DMS53 treated with DMSO at 0.1 percent for 48 hours (cell line): ENCODE data around the gene ADGRF3.
"Not testable (repeated sequence)": the region's sequence is repeated elsewhere in the genome, so short reads cannot be mapped to it uniquely, and the experiment has no call there.

Source experiments
- DNase-seq: peaks from one replicate; lab custom pipeline; 2025; ENCODE audit not compliant: unreplicated experiment; lab: John Stamatoyannopoulos, UW

ADGRF3 gene

GRCh38 chr2:26281226-26281625, 65.4 kb downstream of the ADGRF3 start:
- no peak for DNase-seq

DNA sequence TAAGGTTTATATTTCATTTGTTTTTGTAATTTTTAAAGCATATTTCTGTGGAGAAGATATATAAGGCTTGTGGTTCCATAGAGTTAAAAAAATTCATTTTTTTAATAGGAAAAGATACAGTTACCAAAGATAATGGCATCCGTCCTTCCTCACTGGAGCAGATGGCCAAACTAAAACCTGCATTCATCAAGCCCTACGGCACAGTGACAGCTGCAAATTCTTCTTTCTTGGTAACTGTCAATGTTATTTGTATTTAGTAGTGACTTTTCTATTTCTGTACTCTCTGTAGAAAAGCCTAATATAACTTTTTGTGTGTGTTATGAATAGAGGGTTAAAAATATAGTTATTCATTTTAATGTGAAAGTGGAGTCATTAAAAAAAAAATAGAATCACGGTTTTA, 66.7 kb downstream of the ADGRF3 start:
- no peak for DNase-seq

GRCh38 chr2:26276484-26277227, 69.9 kb downstream of the ADGRF3 start:
- DNase-seq, result no peak

DNA sequence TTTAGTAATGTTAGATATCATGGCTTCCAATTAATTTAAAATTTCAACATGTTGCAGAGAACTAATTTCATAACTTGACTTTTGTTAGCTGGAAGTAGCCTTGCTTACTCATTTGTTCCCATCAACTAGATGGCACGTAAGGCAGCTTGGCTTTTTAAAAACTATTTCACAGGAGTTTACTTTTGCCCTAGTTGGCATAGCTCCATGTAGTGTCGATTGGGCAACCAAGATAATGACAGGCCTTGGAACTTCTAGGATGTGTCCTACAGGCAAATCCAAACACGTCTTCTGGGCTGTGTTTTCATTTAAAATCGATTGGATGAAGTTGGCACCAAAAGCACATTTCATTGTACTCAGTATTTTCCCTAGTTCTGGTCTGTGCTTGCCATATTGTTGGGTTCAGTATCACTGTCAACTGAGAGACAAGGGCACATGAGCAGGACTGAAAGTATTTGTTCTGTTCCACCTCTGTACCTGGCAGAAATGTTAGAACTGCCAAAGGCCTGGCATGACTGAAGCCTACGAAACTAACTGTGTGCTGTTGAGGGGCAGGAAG, 72.5 kb downstream of the ADGRF3 start:
- DNase-seq, result no peak

GRCh38 chr2:26273501-26273900, 73.1 kb downstream of the ADGRF3 start:
- no peak for DNase-seq

- no peak for DNase-seq
These were observed 76.2 kb downstream of the ADGRF3 start for GRCh38 chr2:26270373-26270772.

DNA sequence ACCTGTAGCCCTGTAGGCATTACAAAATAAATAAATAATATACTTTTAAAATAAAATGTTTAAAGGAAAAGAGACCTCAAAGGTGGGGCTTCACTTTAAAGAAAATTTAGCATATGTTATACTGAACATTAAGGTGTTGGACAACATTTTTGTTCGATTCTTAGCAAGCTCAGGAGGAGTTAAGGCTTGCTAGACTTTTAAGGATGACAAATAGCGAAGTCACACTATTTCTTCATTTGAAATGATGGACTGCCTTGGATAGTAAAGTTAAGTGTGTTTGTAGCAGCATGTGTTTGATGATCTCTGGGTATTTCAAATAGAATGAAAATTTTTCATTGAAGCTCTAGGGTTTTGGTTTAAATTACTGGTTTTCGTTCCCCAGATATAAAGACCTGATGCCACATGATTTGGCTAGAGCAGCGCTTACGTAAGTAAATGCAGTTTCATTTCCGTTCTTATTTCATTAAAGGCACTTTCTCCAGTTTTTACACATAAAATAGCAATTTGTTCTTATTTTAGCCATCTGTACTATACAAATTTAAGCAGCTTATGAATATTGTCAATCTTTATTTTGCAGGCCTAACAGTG, 76.9 kb downstream of the ADGRF3 start:
- DNase-seq, result no peak

- DNase-seq, result not testable (repeated sequence)
These were observed 77.8 kb downstream of the ADGRF3 start for GRCh38 chr2:26268670-26269385.

DNA sequence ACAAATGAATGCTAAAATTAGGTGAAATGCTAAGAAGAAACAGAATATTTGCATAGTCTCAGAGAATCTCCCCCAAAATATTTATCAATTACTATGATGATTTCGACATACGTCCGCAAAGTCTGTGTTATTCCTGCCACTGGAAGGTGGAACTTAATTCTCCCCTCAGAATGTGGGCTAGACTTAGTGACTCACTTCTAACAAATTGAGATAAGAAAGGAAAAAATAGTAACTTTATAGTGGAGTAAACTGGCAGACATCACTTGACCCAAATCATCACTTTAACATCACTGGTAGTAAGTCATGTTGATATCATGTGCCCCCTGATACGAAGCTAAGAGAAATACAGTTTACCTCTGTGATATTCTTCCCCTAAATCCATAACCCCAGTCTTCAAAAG, 78.4 kb downstream of the ADGRF3 start:
- DNase-seq, result no peak

GRCh38 chr2:26258836-26259235, 87.8 kb downstream of the ADGRF3 start:
- not testable (repeated sequence) for DNase-seq
